DMS153 (cell line): ENCODE data around the gene TRIB2.

ENCODE experiments used
- DNase-seq: peaks from one replicate; lab custom pipeline; 2025; lab: John Stamatoyannopoulos, UW

Gene TRIB2

GRCh38 chr2:12778811-12779579, 62.3 kb downstream of the TRIB2 start:
- DNase-seq, result no peak

- DNase-seq, result no peak
Observed at GRCh38 chr2:12781329-12781728, 64.6 kb downstream of the TRIB2 start.

GRCh38 chr2:12787891-12788801, 71.4 kb downstream of the TRIB2 start:
- no peak for DNase-seq

- no peak for DNase-seq
Observed at GRCh38 chr2:12791906-12792305, 75.2 kb downstream of the TRIB2 start.
